ENCODE measurements around the gene PDLIM7. TPM values are rescaled to one million over a fixed set of nuclear protein-coding genes. Genes with fewer than 3 reads are reported as not detected.

PDLIM7 gene
- total and polyA plus RNA-seq, 2 of the 4 experiments (the other 2 are of a cell fraction) = 70.4 to 534 TPM

DNA sequence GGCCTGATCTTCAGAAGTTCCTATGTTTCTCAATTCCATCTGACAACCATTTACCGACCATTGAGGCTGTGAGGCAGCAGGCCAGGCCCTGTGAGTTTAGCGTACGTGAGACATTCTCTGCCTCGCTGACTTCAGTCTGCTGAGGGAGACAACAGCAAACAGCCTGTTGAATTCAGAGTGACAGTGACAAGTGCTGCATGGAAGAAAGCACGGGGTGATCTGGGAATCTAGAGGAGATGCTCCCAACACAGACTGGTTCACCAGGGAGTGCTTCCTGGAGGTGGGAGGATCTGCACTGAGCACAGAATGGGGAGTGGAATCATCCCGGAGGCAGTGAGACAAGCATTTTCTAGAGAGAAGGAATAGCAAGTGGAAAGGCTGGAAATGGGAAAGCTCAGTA, 29.4 kb upstream of the PDLIM7 start:
- Histone ChIP-seq H3K4ac (ENCODE audit: low read depth, low read length) (no peak overlapping the region), H3K9me1 (ENCODE audit: insufficient read depth, low read length) (peaks cover 3% of the 10 kb centered on the region; the same call in 1 of the 2 replicates), H3K4me2 (ENCODE audit: low read depth, low read length) (no peak overlapping the region), H2AFZ (replicated peaks; ENCODE audit: low read length, poor library complexity) (no peak overlapping the region), H3K23ac (ENCODE audit: low read depth, low read length) (no peak overlapping the region), H3K14ac (replicated peaks; ENCODE audit: low read depth, low read length) (no peak overlapping the region), H2BK20ac (ENCODE audit: low read depth, low read length) (no peak overlapping the region), H3K27me3 (ENCODE audit: control insufficient read depth, insufficient read depth, low read length) (no peaks in the 10 kb centered on the region), H4K8ac (ENCODE audit: low read depth in 2 of 2, low read length in 2 of 2) (no peak overlapping the region), H2BK5ac (ENCODE audit: low read depth, low read length, poor library complexity, severe bottlenecking) (no peak overlapping the region), H3K4me1 (ENCODE audit: control insufficient read depth, insufficient read depth, low read length) (no peaks in the 10 kb centered on the region), H3K18ac (ENCODE audit: low read depth, low read length) (no peak overlapping the region), H3K27ac (ENCODE audit: insufficient read depth, low read length) (no peak overlapping the region), H3K9me3 (ENCODE audit: control insufficient read depth, insufficient read depth, low read length) (no peaks in the 10 kb centered on the region), H2BK15ac (ENCODE audit: low read depth, low read length) (no peak overlapping the region), H3K9ac (ENCODE audit: low read depth, low read length) (no peak overlapping the region), H4K91ac (ENCODE audit: insufficient read depth, low read depth, low read length) (no peak overlapping the region), H3K79me1 (ENCODE audit: low read depth in 1 of 2, low read length in 2 of 2) (peaks cover 36 to 65% of the 10 kb centered on the region in 2 experiments), H4K20me1 (ENCODE audit: insufficient read depth, low read length) (peaks cover 13% of the 10 kb centered on the region), H2BK120ac (ENCODE audit: low read depth, low read length) (no peak overlapping the region), H3K56ac (ENCODE audit: extremely low read depth, insufficient read depth, low read length) (no peak overlapping the region), H3K4me3 (ENCODE audit: insufficient read depth, low read depth, low read length) (no peak overlapping the region), H2AK5ac (ENCODE audit: low read depth, low read length) (no peak overlapping the region), H4K5ac (ENCODE audit: low read depth, low read length) (no peak overlapping the region), H2AK9ac (replicated peaks; ENCODE audit: low read depth, low read length, poor library complexity) (no peak overlapping the region), H3K36me3 (ENCODE audit: control insufficient read depth, insufficient read depth, low read length) (peaks cover 88% of the 10 kb centered on the region)
- in situ Hi-C loops (cut with MboI; ENCODE audit: low sequenced_read_pairs) = no loop called here
- dilution Hi-C loops (cut with HindIII; ENCODE audit: low sequenced_read_pairs, unreplicated experiment) = no loop called here
- ATAC-seq (ENCODE audit: low read depth) (no peak), DNase-seq (no peak)
- ChIA-PET CTCF (no interaction called here), POLR2A (ENCODE audit: unreplicated experiment) (interaction anchor here (0.6 kb wide), 1 partner anchor 73 kb away, joined by 4 read pairs; the partner anchor contains the start of gene B4GALT7)
- intact Hi-C loops (cut with micrococcal nuclease) = no loop called here
- no peak for TF ChIP-seq NFE2L2 (IDR thresholded peaks at IDR 0.05; ENCODE audit: low read depth, low read length)
- WGBS, 2 experiments (ENCODE audit: extremely low coverage in 2 of 2, insufficient read length in 1 of 2) = 96% methylated on average over 3 of the region's 6 CpGs; no CpG with 5 or more reads in 1 of the 2 experiments
- BruUV-seq (replicated peaks) = no TSS peak

All from IMR-90 (cell line).